HepG2 (cell line): ENCODE data around the gene TMEM145. TPM values are rescaled to one million over a fixed set of nuclear protein-coding genes. Genes with fewer than 3 reads are reported as not detected.

Experiments used
- ATAC-seq: fragments of 200-7000 bp; cut with Tn5 transposase; 3 replicates; pipeline ENCODE4 v1.9.1; 2020; ENCODE audit warnings: mild to moderate bottlenecking, moderate library complexity
- BruUV-seq: library from RNA; stranded (reverse); fragments of 400-500 nt; replicated peaks from 2 replicates; lab custom pipeline; 2021; lab: Mats Ljungman, UMichigan
- CTCF ChIA-PET: fragments of 300-600 bp; formaldehyde crosslinking; extraction: SDS; loops from one replicate; lab custom pipeline; 2021; ENCODE audit warnings: low total read pairs, inconsistent platforms, low intra/inter-chr PET ratio; lab: Yijun Ruan, JAX
- POLR2A ChIA-PET: fragments of 350-600 bp; sonication (Branson Sonifier 250); formaldehyde crosslinking; loops from one replicate; lab custom pipeline; 2020; ENCODE audit warnings: antibody characterized with exemption, inconsistent platforms; lab: Yijun Ruan, JAX
- DNase-seq: peaks from one replicate; pipeline ENCODE4 v3.0.0-alpha.2; 2015; ENCODE audit warnings: low spot score
- FAIRE-seq: peaks from 3 replicates; lab custom pipeline; 2011; peaks lifted over from hg19 to GRCh38; lab: Jason Lieb, UNC
- H2AFZ ChIP-seq: one replicate; pipeline ENCODE4 v1.6.1; 2011; ENCODE audit warnings: low read length, inconsistent platforms
- H3K27ac ChIP-seq: fragments of 300-600 bp; 3 replicates; pipeline ENCODE4 v1.8.0; 2011; ENCODE audit warnings: mixed run types, mild to moderate bottlenecking, mixed read lengths, low read length, inconsistent platforms; ENCODE audit not compliant: insufficient read depth; ENCODE audit errors: extremely low read length
- H3K27me3 ChIP-seq, 2 experiments: fragments of 200-600 bp in 1 of 2; 2 replicates in 1 of 2; 3 replicates in 1 of 2; pipeline versions ENCODE4 v1.6.0 to v1.8.0; 2011; ENCODE audit warnings: low read length in 2 of 2, mild to moderate bottlenecking in 2 of 2, moderate library complexity in 2 of 2, inconsistent platforms in 1 of 2; ENCODE audit not compliant: insufficient read depth in 2 of 2, control insufficient read depth in 1 of 2
- H3K36me3 ChIP-seq, 2 experiments: fragments of 200-600 bp in 1 of 2; replicated peaks in 1 of 2; 2 replicates in 1 of 2; 3 replicates in 1 of 2; pipeline versions ENCODE4 v1.5.1 to v1.8.0; 2011; ENCODE audit warnings: low read length in 2 of 2, inconsistent platforms in 1 of 2; ENCODE audit not compliant: insufficient read depth in 2 of 2, control insufficient read depth in 1 of 2
- H3K4me1 ChIP-seq: 2 replicates; pipeline ENCODE4 v1.5.1; 2012; ENCODE audit warnings: low read length, inconsistent platforms; ENCODE audit not compliant: insufficient read depth
- H3K4me2 ChIP-seq: 2 replicates; pipeline ENCODE4 v1.6.0; 2011; ENCODE audit warnings: low read depth, low read length, inconsistent platforms
- H3K4me3 ChIP-seq, 3 experiments: fragments of 200-600 bp in 1 of 3; sonication (generic), shearing (Covaris generic) in 1 of 3; replicated peaks in 1 of 3; 2 replicates each; pipeline ENCODE4 v1.5.1; 2011 to 2016; ENCODE audit warnings: low read length in 3 of 3, inconsistent platforms in 2 of 3, low read depth in 2 of 3, mild to moderate bottlenecking in 2 of 3, control low read depth in 1 of 3, mixed read lengths in 1 of 3; ENCODE audit not compliant: insufficient read depth in 1 of 3
- H3K79me2 ChIP-seq: one replicate; pipeline ENCODE4 v1.6.1; 2011; ENCODE audit warnings: low read length, inconsistent platforms; ENCODE audit not compliant: insufficient read depth
- H3K9ac ChIP-seq: 2 replicates; pipeline ENCODE4 v1.6.0; 2011; ENCODE audit warnings: mild to moderate bottlenecking, low read depth, low read length, inconsistent platforms; ENCODE audit not compliant: insufficient read depth
- H3K9me3 ChIP-seq: 2 replicates; pipeline ENCODE4 v1.5.1; 2012; ENCODE audit warnings: mild to moderate bottlenecking, low read length
- H4K20me1 ChIP-seq: 2 replicates; pipeline ENCODE4 v1.6.0; 2011; ENCODE audit warnings: inconsistent platforms, mild to moderate bottlenecking, low read length, moderate library complexity; ENCODE audit not compliant: insufficient read depth
- CHD2 ChIP-seq: IDR thresholded peaks from 2 replicates; pipeline ENCODE4 v1.6.1; 2011; ENCODE audit warnings: low read depth, low read length, improper control_type of control experiment
- HNF4A ChIP-seq: sonication (generic); formaldehyde crosslinking; IDR thresholded peaks from 2 replicates; pipeline ENCODE4 v1.4.0; 2020; ENCODE audit warnings: missing genetic modification reagents
- JUN ChIP-seq: sonication (generic); formaldehyde crosslinking; IDR thresholded peaks from 2 replicates; pipeline ENCODE4 v1.4.0; 2020; ENCODE audit warnings: mild to moderate bottlenecking, missing genetic modification reagents
- KDM5A ChIP-seq: fragments of 200-600 bp; sonication (generic); IDR thresholded peaks from 2 replicates; pipeline ENCODE4 v1.7.0; 2018; ENCODE audit warnings: antibody characterized with exemption, mild to moderate bottlenecking, low read length, borderline replicate concordance
- MAZ ChIP-seq, 2 experiments: sonication (generic) in 1 of 2; formaldehyde crosslinking in 1 of 2; IDR thresholded peaks; 2 replicates each; pipeline versions ENCODE4 v1.5.0 to v1.6.1; 2012 to 2020; ENCODE audit warnings: low read depth in 2 of 2, mild to moderate bottlenecking in 2 of 2, borderline replicate concordance in 1 of 2, improper control_type of control experiment in 1 of 2, low read length in 1 of 2, missing genetic modification reagents in 1 of 2, moderate library complexity in 1 of 2
- POLR2AphosphoS2 ChIP-seq: IDR thresholded peaks from 2 replicates; pipeline ENCODE4 v1.6.1; 2011; ENCODE audit warnings: low read depth, low read length, improper control_type of control experiment
- PRMT3 ChIP-seq: sonication (generic); formaldehyde crosslinking; IDR thresholded peaks from 2 replicates; pipeline ENCODE4 v1.8.1; 2022; ENCODE audit warnings: low read depth, mild to moderate bottlenecking, moderate library complexity, missing genetic modification reagents, borderline replicate concordance
- RFXAP ChIP-seq: sonication (generic); formaldehyde crosslinking; IDR thresholded peaks from 2 replicates; pipeline ENCODE4 v1.4.0; 2020; ENCODE audit warnings: missing genetic modification reagents, borderline replicate concordance
- ZFP82 ChIP-seq: sonication (generic); formaldehyde crosslinking; IDR thresholded peaks from 2 replicates; pipeline ENCODE4 v1.5.1; 2020; ENCODE audit warnings: mild to moderate bottlenecking, missing genetic modification reagents, borderline replicate concordance
- ZKSCAN5 ChIP-seq: sonication (generic); formaldehyde crosslinking; IDR thresholded peaks from 2 replicates; pipeline ENCODE4 v1.5.1; 2020; ENCODE audit warnings: mild to moderate bottlenecking, missing genetic modification reagents
- ZNF264 ChIP-seq: sonication (generic); formaldehyde crosslinking; IDR thresholded peaks from 2 replicates; pipeline ENCODE4 v1.4.0; 2020; ENCODE audit warnings: missing genetic modification reagents
- ZNF670 ChIP-seq: sonication (generic); formaldehyde crosslinking; IDR thresholded peaks from 2 replicates; pipeline ENCODE4 v1.8.0; 2022; ENCODE audit warnings: mild to moderate bottlenecking, missing genetic modification reagents, borderline replicate concordance
- ZNF713 ChIP-seq: sonication (generic); formaldehyde crosslinking; IDR thresholded peaks from 2 replicates; pipeline ENCODE4 v1.4.0; 2020; ENCODE audit warnings: mild to moderate bottlenecking, missing genetic modification reagents
- WGBS: methylation state at CpG from one replicate; pipeline ENCODE4 v1.1.6; 2017; ENCODE audit warnings: low lambda C conversion rate; 5-methylcytosine and 5-hydroxymethylcytosine counted together
- in situ Hi-C: cut with HindIII; loops from 2 replicates; pipeline ENCODE4 v1.10.0; 2017; ENCODE audit warnings: low pct_unique_long_range_greater_than_20kb; ENCODE audit not compliant: extremely low pct_ligation_motif_present
- intact Hi-C: fragments of 100-400 bp; cut with micrococcal nuclease; formaldehyde crosslinking; loops from one replicate; pipeline ENCODE4 v1.10.0; 2022; ENCODE audit not compliant: unreplicated experiment
- polyA plus RNA-seq, 8 experiments: library from polyadenylated mRNA; depleted of rRNA in 3 of 8; stranded (reverse) in 7 of 8; unstranded in 1 of 8; fragments of >200 nt; fragmentation: Illumina TruSeq in 4 of 8; extraction: Trizol in 4 of 8; gene quantifications; 2 replicates each; pipeline versions ENCODE4 v1.2.1 to v1.2.3, GENCODE V29; 2011 to 2016; ENCODE audit warnings: low read depth in 4 of 8, missing spikeins in 1 of 8, mixed read lengths in 1 of 8; ENCODE audit not compliant: insufficient read depth in 1 of 8
- total RNA-seq, 5 experiments: library from RNA; depleted of rRNA; stranded (reverse); fragments of >200 nt; fragmentation: Illumina TruSeq; extraction: Trizol; gene quantifications; 2 replicates each; pipeline ENCODE4 v1.2.3, GENCODE V29; 2016; ENCODE audit warnings: low read depth in 1 of 5
- TF ChIP-seq, protein P1 (sequence below): sonication (generic); formaldehyde crosslinking; IDR thresholded peaks from 2 replicates; pipeline ENCODE4 v1.4.0; 2020; ENCODE audit warnings: missing genetic modification reagents, mild to moderate bottlenecking, borderline replicate concordance
- TF ChIP-seq, protein P2 (sequence below): conservative IDR thresholded peaks from 2 replicates; pipeline ENCODE4 v1.6.1; 2018; ENCODE audit warnings: missing genetic modification reagents

The TMEM145 gene
- total and polyA plus RNA-seq, 2 of the 13 experiments (the other 11 are each of a cell fraction or from before 2014, with no cell fraction given), result 0.07 to 5.1 TPM

DNA sequence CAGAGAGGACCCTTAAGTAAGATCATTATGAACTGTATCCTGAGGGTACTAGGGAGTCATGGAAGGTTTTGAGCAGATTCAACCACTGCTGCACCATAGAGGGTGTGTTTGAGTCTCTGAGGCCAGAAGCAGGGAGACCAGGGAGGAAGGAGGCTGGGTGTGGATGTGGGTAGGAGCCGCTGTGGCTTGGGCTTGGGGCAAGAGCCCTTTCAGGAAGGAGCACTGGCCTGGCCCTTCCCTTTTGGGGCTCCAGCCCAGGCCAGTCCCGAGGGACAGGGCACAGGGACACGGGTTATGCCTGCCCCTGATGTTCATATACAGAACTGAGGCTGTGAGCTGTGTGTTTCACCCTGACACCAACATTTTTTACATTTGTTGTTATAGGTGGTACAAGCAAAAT lies 36.8 kb upstream of the TMEM145 start:
- H3K4me1 ChIP-seq, result peaks cover 33% of the 10 kb centered on the region
- H3K79me2 ChIP-seq, result peaks cover 4% of the 10 kb centered on the region
- H3K9ac ChIP-seq, result no peak overlapping the region
- no peak overlapping the region for H3K27ac ChIP-seq
- no peaks in the 10 kb centered on the region for H4K20me1 ChIP-seq
- WGBS, result 100% methylated on average over 2 of the region's 3 CpGs
- H3K4me2 ChIP-seq, result no peak overlapping the region
- ATAC-seq, result no peak
- H2AFZ ChIP-seq, result no peak overlapping the region
- intact Hi-C loops, result no loop called here
- H3K27me3 ChIP-seq, result no peaks in the 10 kb centered on the region
- no peaks in the 10 kb centered on the region for H3K9me3 ChIP-seq
- no peak overlapping the region for H3K4me3 ChIP-seq
- TF ChIP-seq HNF4A (no peak), JUN (no peak), ZNF670 (CRISPR knock-in tag) (no peak), CHD2 (no peak), KDM5A (no peak), ZKSCAN5 (no peak), POLR2AphosphoS2 (no peak), ZNF713 (CRISPR knock-in tag) (no peak), PRMT3 (CRISPR knock-in tag) (no peak), ZFP82 (CRISPR knock-in tag) (no peak), RFXAP (no peak), ZNF264 (no peak), MAZ (IDR thresholded peaks at IDR 0.05; ENCODE audit: borderline replicate concordance, low read depth, low read length) (no peak), MAZ (CRISPR knock-in tag; IDR thresholded peaks at IDR 0.05; ENCODE audit: low read depth) (no peak)
- TF ChIP-seq, protein P1, sequence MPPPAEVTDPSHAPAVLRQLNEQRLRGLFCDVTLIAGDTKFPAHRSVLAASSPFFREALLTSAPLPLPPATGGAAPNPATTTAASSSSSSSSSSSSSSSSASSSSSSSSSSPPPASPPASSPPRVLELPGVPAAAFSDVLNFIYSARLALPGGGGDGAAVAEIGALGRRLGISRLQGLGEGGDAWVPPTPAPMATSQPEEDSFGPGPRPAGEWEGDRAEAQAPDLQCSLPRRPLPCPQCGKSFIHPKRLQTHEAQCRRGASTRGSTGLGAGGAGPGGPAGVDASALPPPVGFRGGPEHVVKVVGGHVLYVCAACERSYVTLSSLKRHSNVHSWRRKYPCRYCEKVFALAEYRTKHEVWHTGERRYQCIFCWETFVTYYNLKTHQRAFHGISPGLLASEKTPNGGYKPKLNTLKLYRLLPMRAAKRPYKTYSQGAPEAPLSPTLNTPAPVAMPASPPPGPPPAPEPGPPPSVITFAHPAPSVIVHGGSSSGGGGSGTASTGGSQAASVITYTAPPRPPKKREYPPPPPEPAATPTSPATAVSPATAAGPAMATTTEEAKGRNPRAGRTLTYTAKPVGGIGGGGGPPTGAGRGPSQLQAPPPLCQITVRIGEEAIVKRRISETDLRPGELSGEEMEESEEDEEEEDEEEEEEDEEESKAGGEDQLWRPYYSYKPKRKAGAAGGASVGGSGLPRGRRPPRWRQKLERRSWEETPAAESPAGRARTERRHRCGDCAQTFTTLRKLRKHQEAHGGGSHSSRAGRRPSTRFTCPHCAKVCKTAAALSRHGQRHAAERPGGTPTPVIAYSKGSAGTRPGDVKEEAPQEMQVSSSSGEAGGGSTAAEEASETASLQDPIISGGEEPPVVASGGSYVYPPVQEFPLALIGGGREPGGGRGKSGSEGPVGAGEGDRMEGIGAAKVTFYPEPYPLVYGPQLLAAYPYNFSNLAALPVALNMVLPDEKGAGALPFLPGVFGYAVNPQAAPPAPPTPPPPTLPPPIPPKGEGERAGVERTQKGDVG, result no peak
- TF ChIP-seq, protein P2, sequence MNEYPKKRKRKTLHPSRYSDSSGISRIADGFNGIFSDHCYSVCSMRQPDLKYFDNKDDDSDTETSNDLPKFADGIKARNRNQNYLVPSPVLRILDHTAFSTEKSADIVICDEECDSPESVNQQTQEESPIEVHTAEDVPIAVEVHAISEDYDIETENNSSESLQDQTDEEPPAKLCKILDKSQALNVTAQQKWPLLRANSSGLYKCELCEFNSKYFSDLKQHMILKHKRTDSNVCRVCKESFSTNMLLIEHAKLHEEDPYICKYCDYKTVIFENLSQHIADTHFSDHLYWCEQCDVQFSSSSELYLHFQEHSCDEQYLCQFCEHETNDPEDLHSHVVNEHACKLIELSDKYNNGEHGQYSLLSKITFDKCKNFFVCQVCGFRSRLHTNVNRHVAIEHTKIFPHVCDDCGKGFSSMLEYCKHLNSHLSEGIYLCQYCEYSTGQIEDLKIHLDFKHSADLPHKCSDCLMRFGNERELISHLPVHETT (CRISPR knock-in tag), result no peak
- POLR2A ChIA-PET, result interaction anchor here (7.4 kb wide), 1 partner anchor 31 kb away, joined by 117 read pairs; the partner anchor contains the start of gene GSK3A
- FAIRE-seq, result no peak
- no peak for DNase-seq
- peaks cover 5 to 21% of the 10 kb centered on the region in 2 experiments; a peak in 4 of 5 replicates for H3K36me3 ChIP-seq
- BruUV-seq, result no TSS peak
- in situ Hi-C loops, result no loop called here
- CTCF ChIA-PET, result no interaction called here
